CD14-positive monocyte (primary cell): ENCODE results near the gene TEX29. TPM values are rescaled to one million over a fixed set of nuclear protein-coding genes. Genes with fewer than 3 reads are reported as not detected.

Source experiments
- DNase-seq, 3 donors: peaks; one replicate each; pipeline ENCODE4 v3.0.0-alpha.2; 2011 to 2022
- H2AFZ ChIP-seq: 2 replicates; pipeline ENCODE4 v1.6.0; 2012; ENCODE audit warnings: mild to moderate bottlenecking, low read depth, low read length, inconsistent platforms; ENCODE audit not compliant: insufficient read depth, poor library complexity, severe bottlenecking
- H3K27ac ChIP-seq, 2 donors: 1 replicate in 1 of 2; 2 replicates in 1 of 2; pipeline ENCODE4 v1.5.1; 2012 to 2013; ENCODE audit warnings: low read length in 2 of 2, control low read depth in 1 of 2, inconsistent platforms in 1 of 2, low read depth in 1 of 2, mild to moderate bottlenecking in 1 of 2
- H3K27me3 ChIP-seq, 2 donors: one replicate each; pipeline versions ENCODE4 v1.6.0 to v1.6.1; 2011 to 2013; ENCODE audit warnings: low read length in 2 of 2; ENCODE audit not compliant: control insufficient read depth in 2 of 2, insufficient read depth in 2 of 2
- H3K36me3 ChIP-seq, 2 donors: replicated peaks in 1 of 2; 1 replicate in 1 of 2; 2 replicates in 1 of 2; pipeline versions ENCODE4 v1.5.1 to v1.6.1; 2012 to 2013; ENCODE audit warnings: low read length in 2 of 2, control low read depth in 1 of 2, inconsistent platforms in 1 of 2, mild to moderate bottlenecking in 1 of 2; ENCODE audit not compliant: insufficient read depth in 2 of 2, control insufficient read depth in 1 of 2
- H3K4me1 ChIP-seq, 2 donors: 1 replicate in 1 of 2; 2 replicates in 1 of 2; pipeline versions ENCODE4 v1.5.1 to v1.6.1; 2012 to 2013; ENCODE audit warnings: low read length in 2 of 2, control low read depth in 1 of 2, inconsistent platforms in 1 of 2, mild to moderate bottlenecking in 1 of 2, moderate library complexity in 1 of 2; ENCODE audit not compliant: insufficient read depth in 2 of 2, control insufficient read depth in 1 of 2
- H3K4me2 ChIP-seq: replicated peaks from 2 replicates; pipeline ENCODE3; 2012; ENCODE audit warnings: low read length, moderate library complexity, mild to moderate bottlenecking; ENCODE audit not compliant: poor library complexity, severe bottlenecking; ENCODE audit errors: extremely low read depth
- H3K4me3 ChIP-seq, 3 experiments: fragments of 200-600 bp in 1 of 3; sonication (generic) in 1 of 3; replicated peaks in 1 of 3; 1 replicate in 2 of 3; 2 replicates in 1 of 3; pipeline ENCODE4 v1.5.1; 2011 to 2013; ENCODE audit warnings: low read length in 3 of 3, mild to moderate bottlenecking in 3 of 3, control low read depth in 2 of 3, low read depth in 2 of 3, inconsistent platforms in 1 of 3, moderate library complexity in 1 of 3
- H3K79me2 ChIP-seq: 2 replicates; pipeline ENCODE4 v1.6.0; 2012; ENCODE audit warnings: mild to moderate bottlenecking, control low read depth, inconsistent platforms, low read length, moderate library complexity; ENCODE audit not compliant: insufficient read depth
- H3K9ac ChIP-seq: 2 replicates; pipeline ENCODE4 v1.6.0; 2017; ENCODE audit warnings: low read length, mild to moderate bottlenecking; ENCODE audit not compliant: insufficient read depth, poor library complexity, severe bottlenecking
- H3K9me3 ChIP-seq, 2 donors: replicated peaks in 1 of 2; 1 replicate in 1 of 2; 2 replicates in 1 of 2; pipeline versions ENCODE4 v1.5.1 to v1.6.1; 2012 to 2013; ENCODE audit warnings: low read length in 2 of 2, control low read depth in 1 of 2; ENCODE audit not compliant: control insufficient read depth in 1 of 2, insufficient read depth in 1 of 2
- H4K20me1 ChIP-seq: 2 replicates; pipeline ENCODE4 v1.6.0; 2012; ENCODE audit warnings: mild to moderate bottlenecking, low read length, control low read depth, moderate library complexity; ENCODE audit not compliant: insufficient read depth
- H3K27ac Mint-ChIP-seq, 7 donors: one replicate each; pipeline ENCODE4 v1.8.0; 2020; ENCODE audit warnings: mild to moderate bottlenecking in 7 of 7, mixed read lengths in 7 of 7, moderate library complexity in 6 of 7, inconsistent platforms in 2 of 7
- H3K27me3 Mint-ChIP-seq, 3 donors: one replicate each; pipeline ENCODE4 v1.8.0; 2021 to 2022; ENCODE audit warnings: low read depth in 3 of 3, mild to moderate bottlenecking in 3 of 3, mixed read lengths in 3 of 3, moderate library complexity in 3 of 3, inconsistent platforms in 1 of 3
- H3K36me3 Mint-ChIP-seq, 2 donors: one replicate each; pipeline ENCODE4 v1.8.0; 2020; ENCODE audit warnings: mixed read lengths in 2 of 2, inconsistent platforms in 1 of 2, mild to moderate bottlenecking in 1 of 2
- H3K4me1 Mint-ChIP-seq: one replicate; pipeline ENCODE4 v1.8.0; 2020; ENCODE audit warnings: mild to moderate bottlenecking, mixed read lengths
- H3K4me3 Mint-ChIP-seq, 2 donors: one replicate each; pipeline ENCODE4 v1.8.0; 2020; ENCODE audit warnings: mild to moderate bottlenecking in 2 of 2, mixed read lengths in 2 of 2, moderate library complexity in 1 of 2
- H3K9me3 Mint-ChIP-seq, 7 donors: one replicate each; pipeline ENCODE4 v1.8.0; 2020 to 2022; ENCODE audit warnings: mixed read lengths in 7 of 7, mild to moderate bottlenecking in 6 of 7, moderate library complexity in 6 of 7, inconsistent platforms in 2 of 7
- CTCF ChIP-seq: fragments of 200-600 bp; IDR thresholded peaks from one replicate; pipeline ENCODE4 v1.8.0; 2022; ENCODE audit warnings: antibody characterized with exemption, mild to moderate bottlenecking
- WGBS: methylation state at CpG from one replicate; pipeline ENCODE4 v1.1.5; 2013; ENCODE audit warnings: missing lambda C conversion rate; ENCODE audit not compliant: insufficient coverage; 5-methylcytosine and 5-hydroxymethylcytosine counted together
- intact Hi-C, 2 donors: fragments of 100-400 bp; cut with micrococcal nuclease; formaldehyde crosslinking; loops; one replicate each; pipeline versions ENCODE4 v1.15.0 to v1.15.1; 2023
- polyA plus RNA-seq, 3 donors: library from polyadenylated mRNA; depleted of rRNA in 1 of 3; unstranded in 2 of 3; stranded (reverse) in 1 of 3; fragments of 300-500 nt in 2 of 3; fragments of >200 nt in 1 of 3; fragmentation: Illumina TruSeq in 2 of 3; gene quantifications; 1 replicate in 2 of 3; 2 replicates in 1 of 3; pipeline ENCODE4 v1.2.3, GENCODE V29; 2012 to 2021

The TEX29 gene
- polyA plus RNA-seq, 3 donors: 0.27 to 0.29 TPM; not detected in 1

GRCh38 chr13:111344471-111345191, 24.2 kb downstream of the TEX29 start:
- Histone ChIP-seq H3K4me2 (no peak overlapping the region), H3K9me3 (peaks cover 0 to 18% of the 10 kb centered on the region in 2 donors), H3K79me2 (no peaks in the 10 kb centered on the region), H3K9ac (no peak overlapping the region), H3K36me3 (no peaks in the 10 kb centered on the region), H3K4me1 (no peaks in the 10 kb centered on the region), H2AFZ (no peak overlapping the region), H3K27me3 (no peaks in the 10 kb centered on the region), H3K4me3 (no peak overlapping the region), H4K20me1 (no peaks in the 10 kb centered on the region), H3K27ac (no peak overlapping the region)
- Mint-ChIP-seq H3K27ac (no peak overlapping the region), H3K36me3 (no peaks in the 10 kb centered on the region), H3K4me1 (no peaks in the 10 kb centered on the region), H3K4me3 (no peak overlapping the region), H3K27me3 (peaks cover 0 to 6% (median 2%) of the 10 kb centered on the region in 3 donors), H3K9me3 (peaks cover 5 to 18% (median 8%) of the 10 kb centered on the region in 7 donors)
- intact Hi-C loops: no loop called here
- WGBS: 97% methylated on average over 21 of the region's 25 CpGs
- TF ChIP-seq CTCF: no peak
- no peak for DNase-seq

- Histone ChIP-seq H3K9ac (no peak overlapping the region), H3K4me2 (no peak overlapping the region), H3K36me3 (no peaks in the 10 kb centered on the region), H3K27ac (no peak overlapping the region), H3K4me3 (no peak overlapping the region), H3K4me1 (no peaks in the 10 kb centered on the region), H2AFZ (no peak overlapping the region), H3K27me3 (no peaks in the 10 kb centered on the region), H3K79me2 (no peaks in the 10 kb centered on the region), H4K20me1 (no peaks in the 10 kb centered on the region), H3K9me3 (peaks cover 0 to 14% of the 10 kb centered on the region in 2 donors)
- H3K27me3 Mint-ChIP-seq: peaks cover 2 to 6% (median 2%) of the 10 kb centered on the region in 3 donors
- intact Hi-C loops: no loop called here
- no peaks in the 10 kb centered on the region for H3K36me3 Mint-ChIP-seq
- DNase-seq: no peak
- peaks cover 6 to 17% (median 11%) of the 10 kb centered on the region in 7 donors for H3K9me3 Mint-ChIP-seq
- no peak for TF ChIP-seq CTCF
- no peaks in the 10 kb centered on the region for H3K4me1 Mint-ChIP-seq
- no peak overlapping the region for H3K4me3 Mint-ChIP-seq
- no peak overlapping the region for H3K27ac Mint-ChIP-seq
- 96% methylated on average over 9 of the region's 11 CpGs for WGBS
Measured at GRCh38 chr13:111345682-111346081, 25.2 kb downstream of the TEX29 start.
